Tibial artery (tissue), 4 donors: ENCODE data around the gene RNF220.

ENCODE experiments used
- DNase-seq, 2 donors: peaks; one replicate each; pipeline ENCODE4 v3.0.0-alpha.2; 2019
- H3K27ac ChIP-seq, 2 donors: fragments of 200-600 bp; sonication (generic) in 1 of 2; 1 replicate in 1 of 2; 2 replicates in 1 of 2; pipeline ENCODE4 v1.5.1; 2018 to 2019; ENCODE audit warnings: mild to moderate bottlenecking in 1 of 2
- H3K27me3 ChIP-seq, 2 donors: fragments of 200-600 bp; sonication (generic) in 1 of 2; one replicate each; pipeline versions ENCODE4 v1.5.1 to v1.6.0; 2016 to 2019
- H3K36me3 ChIP-seq, 3 donors: fragments of 200-600 bp; sonication (generic) in 2 of 3; one replicate each; pipeline ENCODE4 v1.5.1; 2016 to 2019; ENCODE audit warnings: mild to moderate bottlenecking in 2 of 3
- H3K4me1 ChIP-seq, 4 donors: fragments of 200-600 bp; sonication (generic) in 2 of 4; 1 replicate in 3 of 4; 2 replicates in 1 of 4; pipeline ENCODE4 v1.5.1; 2016 to 2019
- H3K4me3 ChIP-seq, 2 donors: fragments of 200-600 bp; sonication (generic) in 1 of 2; 1 replicate in 1 of 2; 2 replicates in 1 of 2; pipeline ENCODE4 v1.5.1; 2018 to 2019; ENCODE audit warnings: mild to moderate bottlenecking in 2 of 2
- H3K9me3 ChIP-seq, 3 donors: fragments of 200-600 bp; sonication (generic) in 1 of 3; one replicate each; pipeline ENCODE4 v1.5.1; 2016 to 2019
- CTCF ChIP-seq, 2 experiments: fragments of 200-600 bp in 1 of 2; fragments of 450-650 bp in 1 of 2; IDR thresholded peaks; one replicate each; pipeline ENCODE4 v1.5.1; 2017 to 2019; ENCODE audit warnings: antibody characterized with exemption in 2 of 2, mild to moderate bottlenecking in 1 of 2, moderate library complexity in 1 of 2
- intact Hi-C: fragments of 100-400 bp; cut with DNase I; formaldehyde crosslinking; loops from one replicate; pipeline ENCODE4 v1.15.0; 2023; ENCODE audit warnings: low total_unique reads

RNF220 gene

GRCh38 chr1:44693159-44693558, 288.1 kb downstream of the RNF220 start:
- Histone ChIP-seq H3K27me3 (peaks cover 0 to 2% of the 10 kb centered on the region in 2 donors), H3K36me3 (no peaks in the 10 kb centered on the region), H3K9me3 (no peaks in the 10 kb centered on the region), H3K4me1 (no peaks in the 10 kb centered on the region), H3K27ac (no peak overlapping the region), H3K4me3 (no peak overlapping the region)
- DNase-seq = no peak
- intact Hi-C loops = no loop called here
- no peak for TF ChIP-seq CTCF (IDR thresholded peaks at IDR 0.05)

GRCh38 chr1:44693900-44694299, 288.8 kb downstream of the RNF220 start:
- no peaks in the 10 kb centered on the region for H3K4me1 ChIP-seq
- peaks cover 0 to 2% of the 10 kb centered on the region in 2 donors for H3K27me3 ChIP-seq
- TF ChIP-seq CTCF (IDR thresholded peaks at IDR 0.05) = no peak
- intact Hi-C loops = no loop called here
- DNase-seq = no peak
- no peak overlapping the region for H3K27ac ChIP-seq
- no peak overlapping the region for H3K4me3 ChIP-seq
- H3K36me3 ChIP-seq = no peaks in the 10 kb centered on the region
- no peaks in the 10 kb centered on the region for H3K9me3 ChIP-seq

DNA sequence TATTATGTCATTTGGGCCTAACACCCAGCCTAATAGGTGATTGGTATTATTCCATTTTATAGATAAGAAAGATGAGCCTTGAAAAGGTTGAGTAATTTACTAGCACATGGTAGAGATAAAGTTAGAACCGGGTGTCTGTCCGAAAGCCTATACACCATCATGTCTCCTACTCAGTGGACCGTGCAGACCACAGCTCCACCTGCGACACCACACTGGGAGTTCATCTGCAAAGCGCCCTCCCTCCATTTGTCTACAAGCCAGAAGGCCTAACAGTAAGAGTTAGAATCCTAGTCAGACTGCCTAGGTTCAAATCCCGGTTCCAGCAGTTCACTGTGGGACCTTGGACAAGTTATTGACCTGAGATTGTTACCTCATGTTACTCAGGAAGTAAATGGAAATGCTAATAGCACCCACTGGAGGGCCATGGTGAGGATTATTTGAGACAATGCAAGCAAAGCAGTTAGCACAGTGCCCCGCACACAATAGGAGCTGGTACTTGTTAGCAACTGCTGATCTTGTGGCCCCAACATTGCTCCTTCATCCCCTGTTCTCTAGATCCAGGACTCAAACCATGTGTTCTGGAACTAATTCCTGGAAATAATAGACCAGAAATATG, 289.9 kb downstream of the RNF220 start:
- DNase-seq = no peak
- Histone ChIP-seq H3K4me3 (no peak overlapping the region), H3K4me1 (no peaks in the 10 kb centered on the region), H3K36me3 (no peaks in the 10 kb centered on the region), H3K27ac (no peak overlapping the region), H3K9me3 (no peaks in the 10 kb centered on the region), H3K27me3 (peaks cover 0 to 2% of the 10 kb centered on the region in 2 donors)
- intact Hi-C loops = no loop called here
- TF ChIP-seq CTCF (IDR thresholded peaks at IDR 0.05) = no peak

DNA sequence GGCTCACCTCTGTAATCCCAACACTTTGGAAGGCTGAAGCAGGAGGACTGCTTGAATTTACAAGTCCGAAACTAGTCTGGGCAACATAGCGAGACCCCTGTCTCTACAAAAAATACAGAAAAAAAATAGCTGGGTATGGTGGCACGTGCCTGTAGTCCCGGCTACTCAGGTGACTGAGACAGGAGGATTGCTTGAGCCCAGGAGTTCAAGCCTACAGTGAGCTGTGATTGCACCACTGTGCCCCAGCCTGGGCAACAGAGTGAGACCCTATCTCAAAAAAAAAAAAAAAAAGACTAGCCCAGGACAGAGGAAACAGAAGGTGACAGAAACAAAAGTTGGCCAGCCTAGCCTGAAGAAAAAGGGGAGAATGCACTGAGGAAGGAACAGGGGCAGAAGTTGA, 290.6 kb downstream of the RNF220 start:
- Histone ChIP-seq H3K36me3 (no peaks in the 10 kb centered on the region), H3K27ac (no peak overlapping the region)
- no peak for TF ChIP-seq CTCF (IDR thresholded peaks at IDR 0.05)

GRCh38 chr1:44696101-44696500, 291.0 kb downstream of the RNF220 start:
- Histone ChIP-seq H3K27me3 (no peaks in the 10 kb centered on the region), H3K27ac (no peak overlapping the region), H3K4me1 (no peaks in the 10 kb centered on the region), H3K4me3 (no peak overlapping the region), H3K36me3 (no peaks in the 10 kb centered on the region), H3K9me3 (no peaks in the 10 kb centered on the region)
- TF ChIP-seq CTCF (IDR thresholded peaks at IDR 0.05) = no peak
- intact Hi-C loops = no loop called here
- DNase-seq = no peak

More for the DNA sequence above, 290.6 kb downstream of the RNF220 start:
- Histone ChIP-seq H3K9me3 (no peaks in the 10 kb centered on the region), H3K4me1 (no peaks in the 10 kb centered on the region), H3K4me3 (no peak overlapping the region), H3K27me3 (no peaks in the 10 kb centered on the region)
- no peak for DNase-seq
- intact Hi-C loops = no loop called here
